ENCODE results near the gene RRP12.

Gene RRP12

DNA sequence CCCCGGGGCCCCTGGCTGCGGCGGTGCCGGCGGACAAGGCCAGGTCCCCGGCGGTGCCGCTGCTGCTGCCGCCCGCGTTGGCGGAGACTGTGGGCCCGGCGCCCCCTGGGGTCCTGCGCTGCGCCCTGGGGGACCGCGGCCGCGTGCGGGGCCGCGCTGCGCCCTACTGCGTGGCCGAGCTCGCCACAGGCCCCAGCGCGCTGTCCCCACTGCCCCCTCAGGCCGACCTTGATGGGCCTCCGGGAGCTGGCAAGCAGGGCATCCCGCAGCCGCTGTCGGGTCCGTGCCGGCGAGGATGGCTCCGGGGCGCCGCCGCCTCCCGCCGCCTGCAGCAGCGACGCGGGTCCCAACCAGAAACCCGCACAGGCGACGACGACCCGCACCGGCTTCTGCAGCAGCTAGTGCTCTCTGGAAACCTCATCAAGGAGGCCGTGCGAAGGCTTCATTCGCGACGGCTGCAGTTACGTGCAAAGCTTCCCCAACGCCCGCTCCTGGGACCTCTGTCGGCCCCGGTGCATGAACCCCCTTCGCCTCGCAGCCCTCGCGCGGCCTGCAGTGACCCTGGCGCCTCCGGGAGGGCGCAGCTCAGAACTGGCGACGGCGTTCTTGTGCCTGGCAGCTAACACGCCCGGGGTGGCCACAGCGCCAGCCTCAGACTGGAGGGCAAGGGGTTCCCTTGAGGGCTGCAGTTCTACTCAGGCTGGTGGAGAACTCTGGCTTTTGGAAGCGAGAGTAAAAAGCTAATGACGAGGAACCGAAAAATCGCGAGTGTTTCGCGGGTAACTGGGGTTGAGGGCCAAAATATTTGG is 81.3 kb downstream of the RRP12 start:
- peak; percentile 14 for DNase-seq (ENCODE audit: low read depth)
- H3K4me3 ChIP-seq (ENCODE audit: control insufficient read depth, low read depth, low read length) = peak overlapping the region; percentile 75
- no peak for TF ChIP-seq CTCF (conservative IDR thresholded peaks at IDR 0.05; ENCODE audit: control insufficient read depth, insufficient read depth, low read depth, low read length)

DNA sequence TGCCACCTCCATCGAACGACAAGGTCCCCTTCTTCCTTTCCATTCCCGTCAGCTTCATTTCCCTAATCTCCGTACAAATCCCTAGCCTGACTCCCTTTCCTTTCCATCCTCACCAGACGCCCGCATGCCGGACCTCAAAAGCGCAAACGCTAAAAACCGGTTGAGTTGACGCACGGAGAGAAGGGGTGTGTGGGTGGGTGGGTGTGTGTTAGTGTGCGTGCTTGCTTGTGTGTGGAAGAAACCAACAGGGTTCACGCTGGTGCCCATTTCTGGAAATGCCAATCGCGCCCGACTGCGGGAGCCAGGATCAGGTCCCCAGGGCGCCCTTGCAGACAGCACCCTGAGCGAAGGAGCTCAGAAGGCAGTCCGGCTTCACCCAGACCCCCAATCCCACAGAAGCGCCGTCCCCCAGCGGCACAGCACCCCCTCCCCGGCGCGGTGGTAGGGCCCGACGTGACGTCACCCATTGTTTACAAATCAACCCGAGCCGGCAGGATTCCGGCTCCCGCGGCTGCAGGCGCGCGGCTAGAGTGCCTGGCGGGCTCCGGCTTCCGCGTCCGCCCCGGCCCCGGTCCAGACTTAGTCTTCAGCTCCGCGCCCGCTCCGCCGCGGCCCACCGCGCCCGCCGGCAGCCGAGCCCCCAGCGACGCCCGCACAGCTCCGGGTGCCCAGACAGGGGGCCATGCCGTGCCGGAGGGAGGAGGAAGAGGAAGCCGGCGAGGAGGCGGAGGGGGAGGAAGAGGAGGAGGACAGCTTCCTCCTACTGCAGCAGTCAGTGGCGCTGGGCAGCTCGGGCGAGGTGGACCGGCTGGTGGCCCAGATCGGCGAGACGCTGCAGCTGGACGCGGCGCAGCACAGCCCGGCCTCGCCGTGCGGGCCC is 82.1 kb downstream of the RRP12 start, which contains the start of gene FRAT1:
TSS of gene FRAT1 (plus strand) at position 500 of the 880 bp plus-strand sequence. CDS start at position 683, 183 bp downstream.
- DNase-seq (ENCODE audit: low read depth) = peak; percentile 94
- peak within 1 kb of the TSS; percentile 75 for H3K4me3 ChIP-seq (ENCODE audit: control insufficient read depth, low read depth, low read length)
- TF ChIP-seq CTCF (conservative IDR thresholded peaks at IDR 0.05; ENCODE audit: control insufficient read depth, insufficient read depth, low read depth, low read length) = no peak

DNA sequence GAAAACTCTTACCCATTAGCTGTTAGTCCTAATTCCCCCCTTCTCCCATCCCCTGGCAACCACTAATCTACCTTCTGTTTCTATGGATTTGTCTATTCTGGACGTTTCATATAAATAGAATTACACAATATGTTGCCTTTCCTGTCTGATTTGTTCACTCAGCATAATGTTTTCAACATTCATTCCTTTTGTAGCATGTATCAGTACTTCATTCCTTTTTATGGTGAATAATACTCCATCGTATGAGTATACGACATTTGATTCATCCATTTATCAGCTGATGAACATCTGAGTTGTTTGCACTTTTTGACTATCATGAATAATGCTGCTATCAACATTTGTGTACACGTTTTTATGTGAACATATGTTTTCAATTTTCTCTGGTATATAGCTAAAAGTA is 86.5 kb downstream of the RRP12 start:
- DNase-seq (ENCODE audit: low read depth) = peak; percentile 57
- no peak for TF ChIP-seq CTCF (conservative IDR thresholded peaks at IDR 0.05; ENCODE audit: control insufficient read depth, insufficient read depth, low read depth, low read length)
- no peak overlapping the region for H3K4me3 ChIP-seq (ENCODE audit: control insufficient read depth, low read depth, low read length)

DNA sequence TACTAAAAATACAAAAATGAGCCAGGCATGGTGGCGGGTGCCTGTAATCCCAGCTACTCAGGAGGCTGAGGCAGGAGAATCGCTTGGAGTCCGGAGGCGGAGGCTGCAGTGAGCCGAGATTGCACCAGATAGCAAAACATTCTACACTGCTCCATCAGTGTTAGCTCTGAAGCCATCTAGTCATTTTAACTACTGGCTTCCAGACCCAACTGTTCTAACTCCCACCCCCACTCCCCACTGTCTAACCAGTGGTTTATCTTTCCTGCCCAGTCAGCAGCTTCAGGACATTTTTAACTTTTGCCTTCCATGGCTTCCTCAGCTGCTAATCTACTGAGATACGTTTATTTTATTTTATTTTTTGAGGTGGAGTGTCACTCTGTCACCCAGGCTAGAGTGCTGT is 88.2 kb downstream of the RRP12 start:
- TF ChIP-seq CTCF (conservative IDR thresholded peaks at IDR 0.05; ENCODE audit: control insufficient read depth, insufficient read depth, low read depth, low read length) = no peak
- no peak overlapping the region for H3K4me3 ChIP-seq (ENCODE audit: control insufficient read depth, low read depth, low read length)
- DNase-seq (ENCODE audit: low read depth) = no peak

DNA sequence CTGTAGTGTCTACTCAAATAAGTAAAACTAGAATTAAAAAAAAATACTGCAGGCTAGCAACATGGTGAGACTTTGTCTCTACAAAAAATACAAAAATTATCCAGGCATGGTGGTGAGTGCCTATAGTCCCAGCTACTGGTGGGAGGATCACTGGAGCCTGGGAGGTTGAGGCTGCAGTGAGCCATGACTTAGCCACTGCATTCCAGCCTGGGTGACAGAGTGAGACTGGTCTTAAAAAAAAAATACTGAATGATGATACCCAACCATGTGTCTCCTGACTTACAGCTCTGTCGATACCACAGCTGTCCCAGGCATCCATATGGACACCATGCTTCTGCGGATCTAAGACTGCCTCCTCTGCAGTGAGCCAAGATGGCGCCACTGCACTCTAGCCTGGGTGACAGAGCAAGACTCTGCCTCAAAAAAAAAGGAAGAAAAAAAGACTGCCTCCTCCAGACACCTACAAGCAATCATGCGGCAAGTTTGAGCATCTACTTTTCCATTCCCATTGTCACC is 90.0 kb downstream of the RRP12 start:
- no peak for TF ChIP-seq CTCF (conservative IDR thresholded peaks at IDR 0.05; ENCODE audit: control insufficient read depth, insufficient read depth, low read depth, low read length)
- H3K4me3 ChIP-seq (ENCODE audit: control insufficient read depth, low read depth, low read length) = no peak overlapping the region
- DNase-seq (ENCODE audit: low read depth) = peak; percentile 46

GRCh38 chr10:97307866-97308780 is 93.0 kb downstream of the RRP12 start:
- no peak for TF ChIP-seq CTCF (conservative IDR thresholded peaks at IDR 0.05; ENCODE audit: control insufficient read depth, insufficient read depth, low read depth, low read length)
- no peak for DNase-seq (ENCODE audit: low read depth)
- no peak overlapping the region for H3K4me3 ChIP-seq (ENCODE audit: control insufficient read depth, low read depth, low read length)

Measured in fibroblast of mammary gland (primary cell).